Measurements from ENCODE around the gene C3orf62.
A peak's percentile ranks its signal among the peaks of the same experiment; 100 is the strongest.

The C3orf62 gene

GRCh38 chr3:49305608-49306007 lies 28.6 kb upstream of the C3orf62 start:
- POLR2A ChIA-PET (ENCODE audit: low non-redundant PET) = no interaction called here
- no peak overlapping the region for H3K27ac ChIP-seq
- TF ChIP-seq CTCF (conservative IDR thresholded peaks at IDR 0.05; ENCODE audit: low read depth) = no peak
- DNase-seq (ENCODE audit: low spot score) = no peak
- CTCF ChIA-PET = interaction anchor here (0.7 kb wide), 1 partner anchor 8 kb away, joined by 3 read pairs; no protein-coding TSS in a partner anchor

DNA sequence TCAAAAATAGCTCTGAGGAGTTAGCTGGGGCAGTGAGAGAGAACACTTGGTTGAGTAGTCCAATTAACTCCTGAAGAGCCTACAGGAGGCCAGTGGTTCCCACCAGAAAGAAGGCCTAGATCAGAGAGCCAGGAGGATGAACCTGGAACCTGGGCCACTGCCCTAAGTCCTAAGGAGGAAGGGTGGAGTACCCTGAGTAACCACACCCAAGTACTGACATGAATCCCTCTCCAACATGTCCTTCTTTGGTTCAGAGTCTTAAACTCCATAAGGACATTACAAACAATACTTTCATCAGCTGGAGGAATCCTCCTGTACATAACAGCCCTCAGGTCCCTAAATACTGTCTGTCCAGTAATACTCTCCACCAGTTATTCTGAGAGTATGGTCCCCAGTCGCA lies 25.6 kb upstream of the C3orf62 start:
- POLR2A ChIA-PET (ENCODE audit: low non-redundant PET) = interaction anchor here (0.5 kb wide), 1 partner anchor 59 kb away, joined by 3 read pairs; no protein-coding TSS in a partner anchor
- CTCF ChIA-PET = no interaction called here
- DNase-seq (ENCODE audit: low spot score) = no peak
- peak overlapping the region; percentile 29; the same call in 1 of the 2 replicates for H3K27ac ChIP-seq
- no peak for TF ChIP-seq CTCF (conservative IDR thresholded peaks at IDR 0.05; ENCODE audit: low read depth)

DNA sequence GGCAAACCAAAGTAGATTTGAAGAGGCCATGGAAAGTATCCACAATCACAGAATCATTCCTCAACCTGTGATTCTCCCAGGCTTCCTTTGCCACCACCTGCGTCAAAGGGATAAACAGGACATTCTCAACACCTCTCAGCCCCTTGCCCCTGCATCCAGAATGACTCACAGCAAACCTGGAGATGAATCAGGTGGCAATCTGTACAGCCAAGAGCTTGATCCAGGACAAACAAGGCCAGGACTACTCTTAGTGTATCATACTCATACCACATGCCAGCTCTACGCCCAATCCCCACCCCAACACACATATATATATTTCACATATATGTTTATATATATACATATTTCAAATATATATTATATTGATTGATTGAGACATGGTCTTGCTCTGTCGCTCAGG lies 23.6 kb upstream of the C3orf62 start:
- peak overlapping the region; percentile 94; the same call in 1 of the 2 replicates for H3K27ac ChIP-seq
- no peak for TF ChIP-seq CTCF (conservative IDR thresholded peaks at IDR 0.05; ENCODE audit: low read depth)
- ChIA-PET CTCF (no interaction called here), POLR2A (ENCODE audit: low non-redundant PET) (interaction anchor here (0.5 kb wide), 1 partner anchor 278 kb away, joined by 3 read pairs; no protein-coding TSS in a partner anchor)
- DNase-seq (ENCODE audit: low spot score) = no peak

- no peak for DNase-seq (ENCODE audit: low spot score)
- no peak for TF ChIP-seq CTCF (conservative IDR thresholded peaks at IDR 0.05; ENCODE audit: low read depth)
- H3K27ac ChIP-seq = peak overlapping the region; percentile 94
- ChIA-PET POLR2A (ENCODE audit: low non-redundant PET) (no interaction called here), CTCF (no interaction called here)
Measured at GRCh38 chr3:49298511-49298910, 21.5 kb upstream of the C3orf62 start.

GRCh38 chr3:49296781-49297411 lies 19.9 kb upstream of the C3orf62 start:
- ChIA-PET CTCF (interaction anchor here (0.6 to 1.0 kb wide), 2 partner anchors 81 to 126 kb away, joined by 4 to 5 read pairs; partner anchors contain the start of gene KLHDC8B), POLR2A (ENCODE audit: low non-redundant PET) (no interaction called here)
- H3K27ac ChIP-seq = peak overlapping the region; percentile 94
- DNase-seq (ENCODE audit: low spot score) = peak; percentile 38
- no peak for TF ChIP-seq CTCF (conservative IDR thresholded peaks at IDR 0.05; ENCODE audit: low read depth)

DNA sequence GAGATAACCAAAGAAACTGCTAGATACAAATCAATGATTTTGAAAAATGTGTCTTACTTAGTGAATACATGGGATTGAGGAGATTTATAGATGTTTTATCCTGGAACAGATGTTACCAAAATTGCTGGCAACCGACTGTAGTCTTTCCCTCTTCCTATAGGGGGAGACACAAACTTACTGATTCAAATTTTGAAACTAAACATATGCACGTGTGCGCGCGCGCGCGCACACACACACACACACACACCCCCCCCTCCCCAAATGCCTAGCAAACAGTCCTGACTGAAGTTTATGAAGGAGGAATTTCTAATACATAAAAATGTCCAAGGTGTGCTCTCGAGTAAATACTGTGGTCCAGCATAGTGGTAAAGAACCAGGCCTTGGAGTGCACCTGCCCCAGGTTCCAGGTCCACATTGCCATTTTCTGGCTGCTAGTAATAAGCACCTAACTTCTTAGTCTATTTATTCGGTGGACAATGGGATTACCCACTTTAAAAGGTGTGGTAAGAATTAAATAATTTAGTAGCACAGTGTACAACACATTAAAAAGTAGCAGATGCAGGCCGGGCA lies 18.5 kb upstream of the C3orf62 start:
- ChIA-PET CTCF (no interaction called here), POLR2A (ENCODE audit: low non-redundant PET) (no interaction called here)
- peak overlapping the region; percentile 94 for H3K27ac ChIP-seq
- no peak for DNase-seq (ENCODE audit: low spot score)
- TF ChIP-seq CTCF (conservative IDR thresholded peaks at IDR 0.05; ENCODE audit: low read depth) = peak; percentile 59
